ENCODE results near the gene MCTP1. TPM values are rescaled to one million over a fixed set of nuclear protein-coding genes. Genes with fewer than 3 reads are reported as not detected.

MCTP1 gene
- total and polyA plus RNA-seq, 10 of the 15 experiments (the other 5 are each of a cell fraction or from before 2014, with no cell fraction given): 12.6 to 45.9 (median 18.8) TPM

DNA sequence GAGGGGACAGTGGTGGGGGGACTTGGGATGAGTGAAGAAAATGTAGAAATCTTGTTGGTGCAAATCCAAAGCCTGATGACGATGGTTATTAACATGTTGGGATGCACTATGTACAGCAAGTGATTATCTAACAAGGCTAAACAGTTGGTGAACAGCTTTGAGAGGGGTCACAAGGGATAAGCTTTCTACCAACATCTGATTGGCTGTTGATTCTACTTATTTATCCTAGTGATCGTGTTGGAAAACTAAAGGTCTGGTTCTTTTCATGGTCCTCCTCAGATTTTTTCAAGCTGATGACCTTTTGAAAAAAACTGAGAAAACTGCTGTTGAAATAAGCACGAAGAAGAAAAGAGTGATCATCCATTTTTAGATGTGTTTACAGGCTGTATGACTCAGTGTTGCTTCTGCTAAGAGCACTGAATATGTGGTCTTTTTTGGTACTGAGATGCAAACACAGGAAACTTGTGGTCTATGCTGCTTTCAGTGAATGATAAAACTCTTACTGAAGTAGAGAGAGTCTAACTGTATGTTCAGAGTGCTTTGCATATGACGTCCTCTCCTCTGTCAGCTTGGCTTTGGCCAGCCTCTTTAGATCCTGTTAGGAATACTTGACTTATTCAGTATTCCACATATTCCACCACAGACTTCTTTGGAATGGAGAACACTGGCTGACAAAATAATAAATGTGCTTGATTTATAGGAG lies 491.6 kb downstream of the MCTP1 start (continued):
- TF ChIP-seq MXI1 (IDR thresholded peaks at IDR 0.05; ENCODE audit: low read depth, low read length) (peak; percentile 79), EP300 (IDR thresholded peaks at IDR 0.05; ENCODE audit: borderline replicate concordance in 1 of 2, control insufficient read depth in 1 of 2, low read depth in 2 of 2, low read length in 2 of 2) (peak; percentile 94 to 96), NBN (IDR thresholded peaks at IDR 0.05) (0 out of 2 replicates have a peak, but pooled peaks have one; percentile 59), ASH2L (IDR thresholded peaks at IDR 0.05; ENCODE audit: borderline replicate concordance, low read depth) (peak; percentile 71), IRF4 (IDR thresholded peaks at IDR 0.05; ENCODE audit: low read depth, low read length) (0 out of 2 replicates have a peak, but pooled peaks have one; percentile 10), MTA2 (IDR thresholded peaks at IDR 0.05; ENCODE audit: low read depth) (peak; percentile 70; the same call in 1 of the 2 replicates), BCL11A (IDR thresholded peaks at IDR 0.05; ENCODE audit: low read depth, low read length) (peak; percentile 69), NFIC (IDR thresholded peaks at IDR 0.05; ENCODE audit: low read depth, low read length) (peak; percentile 94), RCOR1 (conservative IDR thresholded peaks at IDR 0.05; ENCODE audit: low read depth, low read length) (peak; percentile 89)
- TF ChIP-seq, protein P1, sequence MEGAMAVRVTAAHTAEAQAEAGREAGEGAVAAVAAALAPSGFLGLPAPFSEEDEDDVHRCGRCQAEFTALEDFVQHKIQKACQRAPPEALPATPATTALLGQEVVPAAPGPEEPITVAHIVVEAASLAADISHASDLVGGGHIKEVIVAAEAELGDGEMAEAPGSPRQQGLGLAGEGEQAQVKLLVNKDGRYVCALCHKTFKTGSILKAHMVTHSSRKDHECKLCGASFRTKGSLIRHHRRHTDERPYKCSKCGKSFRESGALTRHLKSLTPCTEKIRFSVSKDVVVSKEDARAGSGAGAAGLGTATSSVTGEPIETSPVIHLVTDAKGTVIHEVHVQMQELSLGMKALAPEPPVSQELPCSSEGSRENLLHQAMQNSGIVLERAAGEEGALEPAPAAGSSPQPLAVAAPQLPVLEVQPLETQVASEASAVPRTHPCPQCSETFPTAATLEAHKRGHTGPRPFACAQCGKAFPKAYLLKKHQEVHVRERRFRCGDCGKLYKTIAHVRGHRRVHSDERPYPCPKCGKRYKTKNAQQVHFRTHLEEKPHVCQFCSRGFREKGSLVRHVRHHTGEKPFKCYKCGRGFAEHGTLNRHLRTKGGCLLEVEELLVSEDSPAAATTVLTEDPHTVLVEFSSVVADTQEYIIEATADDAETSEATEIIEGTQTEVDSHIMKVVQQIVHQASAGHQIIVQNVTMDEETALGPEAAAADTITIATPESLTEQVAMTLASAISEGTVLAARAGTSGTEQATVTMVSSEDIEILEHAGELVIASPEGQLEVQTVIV (IDR thresholded peaks at IDR 0.05; ENCODE audit: borderline replicate concordance, partially characterized antibody): no peak
- TF ChIP-seq, protein P2, sequence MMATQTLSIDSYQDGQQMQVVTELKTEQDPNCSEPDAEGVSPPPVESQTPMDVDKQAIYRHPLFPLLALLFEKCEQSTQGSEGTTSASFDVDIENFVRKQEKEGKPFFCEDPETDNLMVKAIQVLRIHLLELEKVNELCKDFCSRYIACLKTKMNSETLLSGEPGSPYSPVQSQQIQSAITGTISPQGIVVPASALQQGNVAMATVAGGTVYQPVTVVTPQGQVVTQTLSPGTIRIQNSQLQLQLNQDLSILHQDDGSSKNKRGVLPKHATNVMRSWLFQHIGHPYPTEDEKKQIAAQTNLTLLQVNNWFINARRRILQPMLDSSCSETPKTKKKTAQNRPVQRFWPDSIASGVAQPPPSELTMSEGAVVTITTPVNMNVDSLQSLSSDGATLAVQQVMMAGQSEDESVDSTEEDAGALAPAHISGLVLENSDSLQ (IDR thresholded peaks at IDR 0.05): peak; percentile 33; the same call in 1 of the 2 replicates
- TF ChIP-seq, protein P3, sequence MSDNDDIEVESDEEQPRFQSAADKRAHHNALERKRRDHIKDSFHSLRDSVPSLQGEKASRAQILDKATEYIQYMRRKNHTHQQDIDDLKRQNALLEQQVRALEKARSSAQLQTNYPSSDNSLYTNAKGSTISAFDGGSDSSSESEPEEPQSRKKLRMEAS (IDR thresholded peaks at IDR 0.05; ENCODE audit: low read depth, low read length): no peak
- TF ChIP-seq, protein P4, sequence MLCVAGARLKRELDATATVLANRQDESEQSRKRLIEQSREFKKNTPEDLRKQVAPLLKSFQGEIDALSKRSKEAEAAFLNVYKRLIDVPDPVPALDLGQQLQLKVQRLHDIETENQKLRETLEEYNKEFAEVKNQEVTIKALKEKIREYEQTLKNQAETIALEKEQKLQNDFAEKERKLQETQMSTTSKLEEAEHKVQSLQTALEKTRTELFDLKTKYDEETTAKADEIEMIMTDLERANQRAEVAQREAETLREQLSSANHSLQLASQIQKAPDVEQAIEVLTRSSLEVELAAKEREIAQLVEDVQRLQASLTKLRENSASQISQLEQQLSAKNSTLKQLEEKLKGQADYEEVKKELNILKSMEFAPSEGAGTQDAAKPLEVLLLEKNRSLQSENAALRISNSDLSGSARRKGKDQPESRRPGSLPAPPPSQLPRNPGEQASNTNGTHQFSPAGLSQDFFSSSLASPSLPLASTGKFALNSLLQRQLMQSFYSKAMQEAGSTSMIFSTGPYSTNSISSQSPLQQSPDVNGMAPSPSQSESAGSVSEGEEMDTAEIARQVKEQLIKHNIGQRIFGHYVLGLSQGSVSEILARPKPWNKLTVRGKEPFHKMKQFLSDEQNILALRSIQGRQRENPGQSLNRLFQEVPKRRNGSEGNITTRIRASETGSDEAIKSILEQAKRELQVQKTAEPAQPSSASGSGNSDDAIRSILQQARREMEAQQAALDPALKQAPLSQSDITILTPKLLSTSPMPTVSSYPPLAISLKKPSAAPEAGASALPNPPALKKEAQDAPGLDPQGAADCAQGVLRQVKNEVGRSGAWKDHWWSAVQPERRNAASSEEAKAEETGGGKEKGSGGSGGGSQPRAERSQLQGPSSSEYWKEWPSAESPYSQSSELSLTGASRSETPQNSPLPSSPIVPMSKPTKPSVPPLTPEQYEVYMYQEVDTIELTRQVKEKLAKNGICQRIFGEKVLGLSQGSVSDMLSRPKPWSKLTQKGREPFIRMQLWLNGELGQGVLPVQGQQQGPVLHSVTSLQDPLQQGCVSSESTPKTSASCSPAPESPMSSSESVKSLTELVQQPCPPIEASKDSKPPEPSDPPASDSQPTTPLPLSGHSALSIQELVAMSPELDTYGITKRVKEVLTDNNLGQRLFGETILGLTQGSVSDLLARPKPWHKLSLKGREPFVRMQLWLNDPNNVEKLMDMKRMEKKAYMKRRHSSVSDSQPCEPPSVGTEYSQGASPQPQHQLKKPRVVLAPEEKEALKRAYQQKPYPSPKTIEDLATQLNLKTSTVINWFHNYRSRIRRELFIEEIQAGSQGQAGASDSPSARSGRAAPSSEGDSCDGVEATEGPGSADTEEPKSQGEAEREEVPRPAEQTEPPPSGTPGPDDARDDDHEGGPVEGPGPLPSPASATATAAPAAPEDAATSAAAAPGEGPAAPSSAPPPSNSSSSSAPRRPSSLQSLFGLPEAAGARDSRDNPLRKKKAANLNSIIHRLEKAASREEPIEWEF (IDR thresholded peaks at IDR 0.05; ENCODE audit: insufficient replicate concordance, low read depth, low read length): peak; percentile 58
- TF ChIP-seq, protein P5, sequence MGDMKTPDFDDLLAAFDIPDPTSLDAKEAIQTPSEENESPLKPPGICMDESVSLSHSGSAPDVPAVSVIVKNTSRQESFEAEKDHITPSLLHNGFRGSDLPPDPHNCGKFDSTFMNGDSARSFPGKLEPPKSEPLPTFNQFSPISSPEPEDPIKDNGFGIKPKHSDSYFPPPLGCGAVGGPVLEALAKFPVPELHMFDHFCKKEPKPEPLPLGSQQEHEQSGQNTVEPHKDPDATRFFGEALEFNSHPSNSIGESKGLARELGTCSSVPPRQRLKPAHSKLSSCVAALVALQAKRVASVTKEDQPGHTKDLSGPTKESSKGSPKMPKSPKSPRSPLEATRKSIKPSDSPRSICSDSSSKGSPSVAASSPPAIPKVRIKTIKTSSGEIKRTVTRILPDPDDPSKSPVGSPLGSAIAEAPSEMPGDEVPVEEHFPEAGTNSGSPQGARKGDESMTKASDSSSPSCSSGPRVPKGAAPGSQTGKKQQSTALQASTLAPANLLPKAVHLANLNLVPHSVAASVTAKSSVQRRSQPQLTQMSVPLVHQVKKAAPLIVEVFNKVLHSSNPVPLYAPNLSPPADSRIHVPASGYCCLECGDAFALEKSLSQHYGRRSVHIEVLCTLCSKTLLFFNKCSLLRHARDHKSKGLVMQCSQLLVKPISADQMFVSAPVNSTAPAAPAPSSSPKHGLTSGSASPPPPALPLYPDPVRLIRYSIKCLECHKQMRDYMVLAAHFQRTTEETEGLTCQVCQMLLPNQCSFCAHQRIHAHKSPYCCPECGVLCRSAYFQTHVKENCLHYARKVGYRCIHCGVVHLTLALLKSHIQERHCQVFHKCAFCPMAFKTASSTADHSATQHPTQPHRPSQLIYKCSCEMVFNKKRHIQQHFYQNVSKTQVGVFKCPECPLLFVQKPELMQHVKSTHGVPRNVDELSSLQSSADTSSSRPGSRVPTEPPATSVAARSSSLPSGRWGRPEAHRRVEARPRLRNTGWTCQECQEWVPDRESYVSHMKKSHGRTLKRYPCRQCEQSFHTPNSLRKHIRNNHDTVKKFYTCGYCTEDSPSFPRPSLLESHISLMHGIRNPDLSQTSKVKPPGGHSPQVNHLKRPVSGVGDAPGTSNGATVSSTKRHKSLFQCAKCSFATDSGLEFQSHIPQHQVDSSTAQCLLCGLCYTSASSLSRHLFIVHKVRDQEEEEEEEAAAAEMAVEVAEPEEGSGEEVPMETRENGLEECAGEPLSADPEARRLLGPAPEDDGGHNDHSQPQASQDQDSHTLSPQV (IDR thresholded peaks at IDR 0.05): no peak

Measured in GM12878 (cell line).